GM23338 (cell line): ENCODE data around the gene GPI. TPM values are rescaled to one million over a fixed set of nuclear protein-coding genes. Genes with fewer than 3 reads are reported as not detected.

ENCODE experiments used
- ATAC-seq: fragments of 200-7000 bp; cut with Tn5 transposase; 3 replicates; pipeline ENCODE4 v1.9.1; 2020
- DNase-seq: peaks from one replicate; pipeline ENCODE4 v3.0.0-alpha.2; 2015; ENCODE audit warnings: low spot score
- H2AFZ ChIP-seq: fragments of 200-600 bp; sonication (generic); 2 replicates; pipeline ENCODE4 v1.8.0; 2016; ENCODE audit warnings: antibody characterized with exemption, mild to moderate bottlenecking, moderate library complexity
- H3F3A ChIP-seq: fragments of 200-600 bp; sonication (generic); replicated peaks from 2 replicates; pipeline ENCODE4 v1.8.0; 2017; ENCODE audit warnings: antibody characterized with exemption, mixed run types, low read depth
- H3K27ac ChIP-seq: fragments of 200-600 bp; sonication (generic); 2 replicates; pipeline ENCODE4 v1.6.1; 2016; ENCODE audit warnings: low read depth
- H3K27me3 ChIP-seq: fragments of 200-600 bp; sonication (generic); 2 replicates; pipeline ENCODE4 v1.8.0; 2016; ENCODE audit warnings: mild to moderate bottlenecking, mixed run types, moderate library complexity; ENCODE audit not compliant: insufficient read depth
- H3K36me3 ChIP-seq: fragments of 200-600 bp; sonication (generic); 2 replicates; pipeline ENCODE4 v1.8.0; 2016; ENCODE audit warnings: mild to moderate bottlenecking; ENCODE audit not compliant: insufficient read depth
- H3K4me1 ChIP-seq: fragments of 200-600 bp; sonication (generic); 2 replicates; pipeline ENCODE4 v1.8.0; 2016; ENCODE audit warnings: mild to moderate bottlenecking, moderate library complexity; ENCODE audit not compliant: insufficient read depth
- H3K4me2 ChIP-seq: fragments of 200-600 bp; sonication (generic); 2 replicates; pipeline ENCODE4 v1.7.1; 2017; ENCODE audit warnings: mixed run types
- H3K4me3 ChIP-seq: fragments of 200-600 bp; sonication (generic); 2 replicates; pipeline ENCODE4 v1.6.1; 2016; ENCODE audit warnings: mixed run types
- H3K79me2 ChIP-seq: fragments of 200-600 bp; sonication (generic); replicated peaks from 2 replicates; pipeline ENCODE4 v1.8.0; 2017; ENCODE audit warnings: mild to moderate bottlenecking; ENCODE audit not compliant: insufficient read depth
- H3K9me2 ChIP-seq: fragments of 200-600 bp; sonication (generic); 2 replicates; pipeline ENCODE4 v1.8.0; 2017; ENCODE audit not compliant: insufficient read depth
- H4K20me1 ChIP-seq: fragments of 200-600 bp; sonication (generic); replicated peaks from 2 replicates; pipeline ENCODE4 v1.8.0; 2017; ENCODE audit warnings: mild to moderate bottlenecking; ENCODE audit not compliant: insufficient read depth
- H3K27ac Mint-ChIP-seq: 2 replicates; pipeline ENCODE4 v1.8.0; 2020; ENCODE audit warnings: inconsistent platforms, mild to moderate bottlenecking, moderate library complexity, mixed read lengths
- H3K27me3 Mint-ChIP-seq: 3 replicates; pipeline ENCODE4 v1.8.0; 2022; ENCODE audit warnings: low read depth, mild to moderate bottlenecking, moderate library complexity, mixed read lengths, inconsistent platforms; ENCODE audit not compliant: insufficient read depth, poor library complexity
- H3K36me3 Mint-ChIP-seq: 3 replicates; pipeline ENCODE4 v1.8.0; 2021; ENCODE audit warnings: low read depth, mild to moderate bottlenecking, inconsistent platforms, moderate library complexity, mixed read lengths
- H3K4me1 Mint-ChIP-seq: 3 replicates; pipeline ENCODE4 v1.8.0; 2020; ENCODE audit warnings: mild to moderate bottlenecking, inconsistent platforms, mixed read lengths
- H3K4me3 Mint-ChIP-seq: 3 replicates; pipeline ENCODE4 v1.8.0; 2021; ENCODE audit warnings: moderate library complexity, mild to moderate bottlenecking, inconsistent platforms, mixed read lengths
- H3K9me3 Mint-ChIP-seq: 3 replicates; pipeline ENCODE4 v1.8.0; 2020; ENCODE audit warnings: moderate library complexity, mild to moderate bottlenecking, inconsistent platforms, mixed read lengths
- ETS1 ChIP-seq: IDR thresholded peaks from 2 replicates; pipeline ENCODE4 v1.6.1; 2016; ENCODE audit warnings: antibody characterized with exemption
- EZH2 ChIP-seq: fragments of 200-600 bp; sonication (generic); IDR thresholded peaks from one replicate; pipeline ENCODE4 v1.8.0; 2017; ENCODE audit warnings: antibody characterized with exemption, mild to moderate bottlenecking, low read depth; ENCODE audit not compliant: unreplicated experiment
- EZH2phosphoT487 ChIP-seq: fragments of 200-600 bp; sonication (generic); IDR thresholded peaks from one replicate; pipeline ENCODE4 v1.8.1; 2018; ENCODE audit warnings: antibody characterized with exemption; ENCODE audit not compliant: unreplicated experiment
- JUNB ChIP-seq: IDR thresholded peaks from one replicate; pipeline ENCODE4 v1.6.1; 2016; ENCODE audit warnings: antibody characterized with exemption; ENCODE audit not compliant: unreplicated experiment
- REST ChIP-seq: IDR thresholded peaks from one replicate; pipeline ENCODE4 v1.6.1; 2018; ENCODE audit warnings: antibody characterized with exemption; ENCODE audit not compliant: unreplicated experiment
- ZNF114 ChIP-seq: fragments of 250-450 bp; sonication (Bioruptor Pico); IDR thresholded peaks from 2 replicates; pipeline ENCODE4 v1.5.0; 2020; ENCODE audit warnings: mild to moderate bottlenecking, moderate library complexity
- ZNF331 ChIP-seq: fragments of 250-450 bp; sonication (Bioruptor Pico); IDR thresholded peaks from 2 replicates; pipeline ENCODE4 v1.5.0; 2020; ENCODE audit warnings: low read depth, mild to moderate bottlenecking, moderate library complexity
- ZNF462 ChIP-seq: fragments of 250-450 bp; sonication (Bioruptor Pico); IDR thresholded peaks from 2 replicates; pipeline ENCODE4 v1.5.0; 2020; ENCODE audit warnings: mild to moderate bottlenecking, moderate library complexity
- polyA plus RNA-seq: library from polyadenylated mRNA; unstranded; fragments of >200 nt; fragmentation: Nextera tagmentation; extraction: Ambion mirVana; gene quantifications from 2 replicates; pipeline ENCODE4 v1.2.1, GENCODE V29; 2016
- total RNA-seq: library from RNA; depleted of rRNA; stranded (reverse); fragments of >200 nt; shearing (Covaris generic); gene quantifications from 2 replicates; pipeline ENCODE4 v1.2.3, GENCODE V29; 2014

The GPI gene
- total and polyA plus RNA-seq, 2 experiments from 2014 or later = 136 to 327 TPM

- H3K4me2 ChIP-seq = no peak overlapping the region
- no peaks in the 10 kb centered on the region for H3K9me2 ChIP-seq
- peaks cover under 1% of the 10 kb centered on the region; the same call in 1 of the 2 replicates for H4K20me1 ChIP-seq
- Mint-ChIP-seq H3K27me3 (peaks cover 7% of the 10 kb centered on the region), H3K27ac (no peak overlapping the region), H3K36me3 (peaks cover 21% of the 10 kb centered on the region), H3K9me3 (no peaks in the 10 kb centered on the region), H3K4me3 (no peak overlapping the region), H3K4me1 (peaks cover 13% of the 10 kb centered on the region)
- no peak overlapping the region for H3K4me3 ChIP-seq
- no peak overlapping the region for H2AFZ ChIP-seq
- no peaks in the 10 kb centered on the region for H3K27me3 ChIP-seq
- H3K27ac ChIP-seq = 0 out of 2 replicates have a peak overlapping the region, but pooled peaks have one; percentile 52
- 0 out of 2 replicates have a peak, but pooled peaks cover 6% of the 10 kb centered on the region for H3F3A ChIP-seq
- no peaks in the 10 kb centered on the region for H3K79me2 ChIP-seq
- H3K4me1 ChIP-seq = peaks cover 13% of the 10 kb centered on the region
- TF ChIP-seq EZH2phosphoT487 = no peak
- DNase-seq (no peak), ATAC-seq (no peak)
- no peaks in the 10 kb centered on the region; the same call in none of the 2 replicates for H3K36me3 ChIP-seq
Measured at GRCh38 chr19:34325181-34325580, 39.8 kb upstream of the GPI start.

- peaks cover 13% of the 10 kb centered on the region for H3K4me1 Mint-ChIP-seq
- no peak overlapping the region for H3K4me3 Mint-ChIP-seq
- TF ChIP-seq ETS1 = no peak
- TF ChIP-seq REST = no peak
- no peak for TF ChIP-seq ZNF462 (CRISPR knock-in tag)
- TF ChIP-seq ZNF114 (CRISPR knock-in tag) = no peak
- TF ChIP-seq ZNF331 = no peak
- TF ChIP-seq JUNB = no peak
- TF ChIP-seq EZH2 = no peak
Measured at GRCh38 chr19:34325981-34326787, 38.8 kb upstream of the GPI start.

More at GRCh38 chr19:34325981-34326787, 38.8 kb upstream of the GPI start:
- no peaks in the 10 kb centered on the region for H3K79me2 ChIP-seq
- peak overlapping the region; percentile 52; the same call in 1 of the 2 replicates for H3K27ac ChIP-seq
- H3K27me3 ChIP-seq = no peaks in the 10 kb centered on the region
- H3K9me2 ChIP-seq = no peaks in the 10 kb centered on the region
- DNase-seq = no peak
- peaks cover 7% of the 10 kb centered on the region for H3K27me3 Mint-ChIP-seq
- no peak for ATAC-seq
- no peak overlapping the region for H3K4me3 ChIP-seq
- H3F3A ChIP-seq = 0 out of 2 replicates have a peak, but pooled peaks cover 6% of the 10 kb centered on the region
- H3K4me1 ChIP-seq = peaks cover 13% of the 10 kb centered on the region
- H3K27ac Mint-ChIP-seq = no peak overlapping the region
- no peak overlapping the region for H2AFZ ChIP-seq
- no peaks in the 10 kb centered on the region for H3K9me3 Mint-ChIP-seq
- H3K4me2 ChIP-seq = no peak overlapping the region
- no peaks in the 10 kb centered on the region; the same call in none of the 2 replicates for H3K36me3 ChIP-seq
- H4K20me1 ChIP-seq = no peaks in the 10 kb centered on the region; the same call in 1 of the 2 replicates
- peaks cover 22% of the 10 kb centered on the region for H3K36me3 Mint-ChIP-seq
